Fibroblast of the aortic adventitia (primary cell): Measurements from ENCODE around the gene SWAP70. TPM values are rescaled to one million over a fixed set of nuclear protein-coding genes. Genes with fewer than 3 reads are reported as not detected.
"Not testable (repeated sequence)": the region's sequence is repeated elsewhere in the genome, so short reads cannot be mapped to it uniquely, and the experiment has no call there.

Experiments used
- DNase-seq: peaks from one replicate; pipeline ENCODE4 v3.0.0-alpha.2; 2010; ENCODE audit warnings: low read depth
- H3K4me3 ChIP-seq: 2 replicates; pipeline ENCODE4 v1.5.1; 2011; ENCODE audit warnings: low read depth, mild to moderate bottlenecking, control low read depth, low read length, moderate library complexity
- total RNA-seq: library from RNA; depleted of rRNA; stranded (reverse); fragments of >200 nt; gene quantifications from 2 replicates; pipeline ENCODE4 v1.2.3, GENCODE V29; 2012; ENCODE audit warnings: low replicate concordance
- TF ChIP-seq, protein P1 (sequence below): IDR thresholded peaks from 2 replicates; pipeline ENCODE4 v1.5.1; 2011; ENCODE audit warnings: mild to moderate bottlenecking, low read length, control low read depth, inconsistent platforms; ENCODE audit not compliant: insufficient read depth

Gene SWAP70
- total RNA-seq, 1 donor, result 44.4 TPM

DNA sequence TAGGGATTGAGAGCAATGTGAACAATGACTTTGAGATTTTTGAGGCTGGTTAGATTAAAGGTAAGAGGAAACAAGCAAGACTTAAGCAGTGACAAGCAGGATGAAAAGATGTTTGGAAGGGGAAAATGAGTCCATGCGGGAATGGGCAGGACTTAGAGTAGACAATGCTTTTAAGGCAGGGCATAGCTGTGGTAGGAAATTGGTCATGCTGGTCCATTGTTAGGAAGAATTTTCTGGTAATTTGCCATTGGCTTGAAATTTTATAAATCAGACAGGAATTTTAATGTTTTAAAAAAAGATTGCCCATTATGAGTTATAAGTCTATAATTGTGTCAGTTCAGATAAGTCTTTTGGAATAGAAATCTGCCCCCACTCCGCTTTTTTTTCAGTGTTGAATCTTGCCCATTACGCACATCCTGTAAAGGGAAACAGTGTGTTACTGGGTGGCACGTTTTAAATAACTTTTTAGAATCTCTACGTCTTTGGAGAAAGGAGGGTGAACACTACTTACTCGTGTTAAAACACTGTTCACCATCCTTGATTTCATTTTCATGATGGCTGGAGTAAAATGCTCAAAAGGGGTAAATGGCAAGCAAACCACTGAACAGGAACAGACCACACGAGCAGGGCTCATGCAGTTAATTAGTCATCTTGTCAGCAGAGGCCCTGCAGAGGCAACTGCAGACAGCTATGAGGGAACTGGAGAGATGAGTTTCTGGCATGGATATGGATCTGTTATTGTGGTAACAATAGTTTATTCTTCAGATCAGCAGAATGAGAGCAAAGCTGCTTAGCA, 25.0 kb downstream of the SWAP70 start:
- TF ChIP-seq, protein P1, sequence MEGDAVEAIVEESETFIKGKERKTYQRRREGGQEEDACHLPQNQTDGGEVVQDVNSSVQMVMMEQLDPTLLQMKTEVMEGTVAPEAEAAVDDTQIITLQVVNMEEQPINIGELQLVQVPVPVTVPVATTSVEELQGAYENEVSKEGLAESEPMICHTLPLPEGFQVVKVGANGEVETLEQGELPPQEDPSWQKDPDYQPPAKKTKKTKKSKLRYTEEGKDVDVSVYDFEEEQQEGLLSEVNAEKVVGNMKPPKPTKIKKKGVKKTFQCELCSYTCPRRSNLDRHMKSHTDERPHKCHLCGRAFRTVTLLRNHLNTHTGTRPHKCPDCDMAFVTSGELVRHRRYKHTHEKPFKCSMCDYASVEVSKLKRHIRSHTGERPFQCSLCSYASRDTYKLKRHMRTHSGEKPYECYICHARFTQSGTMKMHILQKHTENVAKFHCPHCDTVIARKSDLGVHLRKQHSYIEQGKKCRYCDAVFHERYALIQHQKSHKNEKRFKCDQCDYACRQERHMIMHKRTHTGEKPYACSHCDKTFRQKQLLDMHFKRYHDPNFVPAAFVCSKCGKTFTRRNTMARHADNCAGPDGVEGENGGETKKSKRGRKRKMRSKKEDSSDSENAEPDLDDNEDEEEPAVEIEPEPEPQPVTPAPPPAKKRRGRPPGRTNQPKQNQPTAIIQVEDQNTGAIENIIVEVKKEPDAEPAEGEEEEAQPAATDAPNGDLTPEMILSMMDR, result no peak
- peak; percentile 98 for DNase-seq
- H3K4me3 ChIP-seq, result peak overlapping the region; percentile 8

DNA sequence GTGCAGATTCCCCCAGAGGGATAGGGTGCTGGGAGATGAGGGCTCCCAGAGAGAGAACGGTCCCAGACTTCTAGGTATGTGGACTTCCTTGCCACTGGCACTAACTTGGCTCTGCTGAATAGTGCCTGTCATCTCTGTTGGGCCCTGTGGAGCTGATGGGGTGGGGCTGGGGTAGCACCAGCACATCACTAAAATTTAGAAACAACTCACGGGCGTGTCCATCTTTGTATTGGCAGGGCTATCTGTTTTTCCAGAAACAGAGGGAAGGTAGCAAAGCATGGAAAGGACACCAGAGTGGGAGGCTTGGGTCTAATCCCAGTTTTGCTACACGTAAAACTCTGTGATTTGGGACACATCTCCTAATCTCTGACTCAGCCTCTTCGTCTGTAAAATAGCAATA, 25.8 kb downstream of the SWAP70 start:
- TF ChIP-seq, protein P1, result no peak
- peak overlapping the region; percentile 8 for H3K4me3 ChIP-seq
- peak; percentile 92 for DNase-seq

DNA sequence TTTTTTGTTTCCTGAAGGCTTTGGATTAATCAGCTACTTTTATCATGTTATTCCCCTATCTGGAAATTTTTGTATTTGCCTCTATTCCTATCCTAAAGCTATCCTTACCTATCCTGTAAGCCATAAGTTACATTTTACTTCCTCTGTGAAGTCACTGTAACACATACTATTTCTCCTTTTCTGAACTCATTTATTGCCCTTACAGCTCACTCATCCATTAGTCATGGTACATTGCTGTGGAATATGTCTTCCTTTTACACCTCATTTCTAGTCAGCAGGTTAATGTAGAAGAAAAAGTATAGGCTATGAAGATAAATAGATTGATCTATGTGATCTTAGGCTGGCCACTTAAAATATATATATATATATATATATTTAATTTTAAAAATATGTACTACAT, 28.0 kb downstream of the SWAP70 start:
- TF ChIP-seq, protein P1, result no peak
- no peak overlapping the region for H3K4me3 ChIP-seq
- peak; percentile 38 for DNase-seq

DNA sequence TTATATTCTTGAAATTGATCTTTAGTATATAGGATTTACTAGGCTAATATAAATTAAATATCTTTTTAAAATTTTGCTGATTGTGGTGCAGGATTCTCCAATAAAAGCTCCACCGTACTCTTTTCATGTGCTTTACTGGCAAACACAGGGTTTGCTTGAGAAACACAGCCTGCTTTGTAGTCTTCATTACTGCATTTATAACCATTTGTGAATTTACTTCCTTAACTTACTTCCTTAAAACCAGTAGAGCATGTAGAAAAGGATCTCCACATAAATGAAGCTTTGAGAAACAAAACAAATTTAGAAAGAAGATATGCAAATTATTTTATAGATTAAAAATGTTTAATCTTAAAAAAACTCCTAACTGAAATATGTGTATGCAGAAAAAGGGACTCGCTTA, 28.8 kb downstream of the SWAP70 start:
- TF ChIP-seq, protein P1, result no peak
- DNase-seq, result no peak
- no peak overlapping the region for H3K4me3 ChIP-seq

DNA sequence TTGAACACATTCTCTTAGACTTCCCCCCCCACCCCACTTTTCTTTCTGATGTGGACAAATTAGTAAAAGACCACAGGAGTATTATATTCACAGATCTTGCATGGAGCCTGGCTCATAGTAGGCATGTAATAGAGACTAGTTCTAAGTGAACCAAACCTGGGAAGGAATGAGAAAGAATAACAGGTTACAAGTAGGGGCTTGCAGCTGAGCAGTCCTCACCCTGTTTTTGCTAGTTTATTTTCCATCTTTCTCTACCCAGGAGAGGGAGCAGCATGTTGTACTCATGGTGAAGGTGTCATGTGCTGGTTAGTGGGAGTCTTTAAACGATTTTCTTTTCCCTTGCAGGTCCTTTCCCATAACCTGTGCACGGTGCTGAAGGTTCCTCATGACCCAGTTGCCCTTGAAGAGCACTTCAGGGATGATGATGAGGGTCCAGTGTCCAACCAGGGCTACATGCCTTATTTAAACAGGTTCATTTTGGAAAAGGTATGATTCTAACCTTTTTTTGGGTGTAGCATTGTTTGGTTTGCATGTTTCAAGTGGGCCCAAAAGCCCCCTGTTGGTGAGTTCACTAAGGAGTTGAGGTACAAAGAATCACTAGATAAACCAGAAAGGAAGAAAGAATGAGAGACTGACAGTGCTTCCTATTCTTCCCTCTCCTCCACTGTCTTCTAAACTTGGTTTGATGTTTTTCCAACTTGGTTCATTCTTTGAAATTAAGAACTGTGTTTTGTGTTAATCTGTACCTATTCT, 30.1 kb downstream of the SWAP70 start:
- TF ChIP-seq, protein P1, result no peak
- DNase-seq, result no peak
- H3K4me3 ChIP-seq, result no peak overlapping the region

DNA sequence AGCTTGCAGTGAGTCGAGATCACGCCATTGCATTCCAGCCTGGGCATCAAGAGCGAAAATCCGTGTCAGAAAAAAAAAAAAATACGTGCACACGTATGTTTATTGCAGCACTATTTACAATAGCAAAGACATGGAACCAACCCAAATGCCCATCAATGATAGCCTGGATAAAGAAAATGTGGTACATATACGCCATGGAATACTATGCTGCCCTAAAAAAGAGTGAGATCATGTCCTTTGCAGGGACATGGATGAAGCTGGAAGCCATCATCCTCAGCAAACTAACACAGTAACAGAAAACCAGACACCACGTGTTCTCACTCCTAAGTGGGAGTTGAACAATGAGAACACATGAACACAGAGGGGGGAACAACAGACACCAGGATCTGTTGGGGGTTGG, 31.4 kb downstream of the SWAP70 start:
- not testable (repeated sequence) for DNase-seq, H3K4me3 ChIP-seq

DNA sequence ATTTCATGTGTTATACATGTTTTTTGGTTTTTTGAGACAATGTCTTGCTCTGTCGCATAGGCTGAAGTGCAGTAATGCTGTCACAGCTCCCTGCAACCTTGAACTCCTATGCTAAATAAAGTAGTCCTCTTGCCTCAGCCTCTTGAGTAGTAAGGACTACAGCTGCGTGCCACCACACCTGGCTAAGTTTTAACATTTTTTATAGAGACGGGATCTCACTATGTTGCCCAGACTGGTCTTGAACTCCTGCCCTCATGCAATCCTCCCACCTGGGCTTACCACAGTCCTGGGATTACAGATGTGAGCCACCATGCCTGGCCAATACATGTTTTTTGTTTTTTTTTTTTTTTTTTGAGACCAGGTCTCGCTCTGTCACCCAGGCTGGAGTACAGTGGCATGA, 33.9 kb downstream of the SWAP70 start:
- TF ChIP-seq, protein P1, result no peak
- no peak overlapping the region for H3K4me3 ChIP-seq
- DNase-seq, result no peak
